Retinal pigment epithelial cell (primary cell): Measurements from ENCODE around the gene DENND6B.
A peak's percentile ranks its signal among the peaks of the same experiment; 100 is the strongest.
"Not testable (repeated sequence)": the region's sequence is repeated elsewhere in the genome, so short reads cannot be mapped to it uniquely, and the experiment has no call there.

Source experiments
- DNase-seq: peaks from one replicate; pipeline ENCODE4 v3.0.0-alpha.2; 2010; ENCODE audit warnings: low read depth
- H3K4me3 ChIP-seq: 2 replicates; pipeline ENCODE4 v1.5.1; 2011; ENCODE audit warnings: mild to moderate bottlenecking, low read length, control low read depth, moderate library complexity
- TF ChIP-seq, protein P1 (sequence below): conservative IDR thresholded peaks from 2 replicates; pipeline ENCODE4 v1.5.1; 2011; ENCODE audit warnings: low read depth, low read length, control low read depth, inconsistent platforms

Gene DENND6B

DNA sequence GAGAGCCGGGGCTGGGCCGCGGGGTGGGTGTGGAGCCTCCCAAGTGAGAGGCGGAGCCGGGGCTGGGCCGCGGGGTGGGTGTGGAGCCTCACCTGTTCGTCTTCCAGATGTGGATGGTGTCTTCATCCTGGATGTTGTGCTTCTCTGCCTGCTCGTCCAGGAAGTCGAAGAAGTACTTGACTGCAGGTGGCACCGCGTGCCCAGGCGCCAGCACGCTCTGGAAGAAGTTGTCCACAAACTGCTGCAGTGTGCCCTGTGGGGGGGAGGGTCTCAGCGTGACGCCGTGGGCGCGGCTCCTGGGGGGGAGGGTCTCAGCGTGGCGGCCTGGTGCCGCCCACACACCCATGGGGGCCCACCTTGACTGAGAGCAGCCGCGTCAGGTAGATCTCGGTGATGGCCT, 49.1 kb downstream of the DENND6B start:
- DNase-seq = no peak
- TF ChIP-seq, protein P1, sequence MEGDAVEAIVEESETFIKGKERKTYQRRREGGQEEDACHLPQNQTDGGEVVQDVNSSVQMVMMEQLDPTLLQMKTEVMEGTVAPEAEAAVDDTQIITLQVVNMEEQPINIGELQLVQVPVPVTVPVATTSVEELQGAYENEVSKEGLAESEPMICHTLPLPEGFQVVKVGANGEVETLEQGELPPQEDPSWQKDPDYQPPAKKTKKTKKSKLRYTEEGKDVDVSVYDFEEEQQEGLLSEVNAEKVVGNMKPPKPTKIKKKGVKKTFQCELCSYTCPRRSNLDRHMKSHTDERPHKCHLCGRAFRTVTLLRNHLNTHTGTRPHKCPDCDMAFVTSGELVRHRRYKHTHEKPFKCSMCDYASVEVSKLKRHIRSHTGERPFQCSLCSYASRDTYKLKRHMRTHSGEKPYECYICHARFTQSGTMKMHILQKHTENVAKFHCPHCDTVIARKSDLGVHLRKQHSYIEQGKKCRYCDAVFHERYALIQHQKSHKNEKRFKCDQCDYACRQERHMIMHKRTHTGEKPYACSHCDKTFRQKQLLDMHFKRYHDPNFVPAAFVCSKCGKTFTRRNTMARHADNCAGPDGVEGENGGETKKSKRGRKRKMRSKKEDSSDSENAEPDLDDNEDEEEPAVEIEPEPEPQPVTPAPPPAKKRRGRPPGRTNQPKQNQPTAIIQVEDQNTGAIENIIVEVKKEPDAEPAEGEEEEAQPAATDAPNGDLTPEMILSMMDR = no peak
- no peak overlapping the region for H3K4me3 ChIP-seq

DNA sequence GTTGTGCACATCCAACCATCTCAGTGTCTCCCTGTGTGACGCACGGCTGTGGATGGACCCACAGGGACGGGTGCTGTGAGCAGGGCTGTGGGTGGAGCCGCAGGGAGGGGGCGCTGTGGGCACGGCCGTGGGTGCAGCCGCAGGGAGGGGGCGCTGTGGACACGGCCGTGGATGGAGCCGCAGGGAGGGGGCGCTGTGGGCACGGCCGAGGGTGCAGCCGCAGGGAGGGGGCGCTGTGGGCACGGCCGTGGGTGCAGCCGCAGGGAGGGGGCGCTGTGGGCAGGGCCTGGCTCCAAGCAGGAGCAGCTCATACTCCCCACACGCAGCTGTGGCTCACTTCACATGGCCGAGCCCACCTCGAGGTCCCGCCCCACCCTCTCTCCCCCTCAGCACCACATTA, 50.7 kb downstream of the DENND6B start:
- TF ChIP-seq, protein P1 = peak; percentile 48
- no peak for DNase-seq
- H3K4me3 ChIP-seq = no peak overlapping the region

DNA sequence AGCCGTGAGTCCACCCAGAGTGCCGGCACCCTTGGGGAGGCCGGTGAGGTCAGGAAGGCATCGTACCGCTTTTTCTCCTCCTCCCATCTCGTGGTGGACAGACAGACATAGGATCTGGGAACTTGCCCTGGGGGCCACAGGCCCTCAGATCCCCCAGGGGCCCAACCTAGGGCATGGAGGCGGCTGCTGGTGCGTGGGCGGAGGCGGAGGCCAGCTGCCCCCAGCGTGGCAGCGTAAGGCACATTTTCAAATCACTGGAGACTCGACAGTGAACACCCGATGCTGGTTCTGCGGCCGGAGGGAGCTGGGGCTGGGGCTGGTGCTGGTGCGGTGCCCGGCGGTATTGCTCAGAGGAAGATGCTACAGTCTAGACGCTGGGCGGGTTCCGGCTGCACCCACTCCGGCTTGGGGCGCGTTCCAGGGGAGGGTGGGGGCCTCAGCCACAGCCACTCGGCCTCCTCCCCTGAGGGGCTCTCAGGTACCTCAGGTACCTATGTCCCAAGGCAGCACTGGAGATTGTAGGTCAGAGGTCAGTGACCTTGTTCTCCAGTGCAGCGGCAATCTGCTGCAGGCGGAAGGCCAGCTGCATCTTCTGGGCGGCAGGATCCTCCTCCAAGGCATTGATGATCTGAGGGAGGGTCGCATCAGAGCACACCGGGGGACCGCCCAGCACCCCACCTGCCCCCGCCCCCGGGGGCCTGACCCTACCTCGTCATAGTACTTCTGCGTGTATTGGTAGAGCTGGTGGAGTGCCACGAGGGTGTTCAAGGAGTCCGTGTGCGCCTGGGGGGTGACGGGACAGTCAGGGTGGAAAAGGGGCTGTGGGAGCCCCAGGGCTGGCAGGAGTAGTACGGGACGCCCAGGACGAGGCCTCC, 51.4 kb downstream of the DENND6B start:
- DNase-seq = no peak
- TF ChIP-seq, protein P1 = no peak
- H3K4me3 ChIP-seq = no peak overlapping the region

DNA sequence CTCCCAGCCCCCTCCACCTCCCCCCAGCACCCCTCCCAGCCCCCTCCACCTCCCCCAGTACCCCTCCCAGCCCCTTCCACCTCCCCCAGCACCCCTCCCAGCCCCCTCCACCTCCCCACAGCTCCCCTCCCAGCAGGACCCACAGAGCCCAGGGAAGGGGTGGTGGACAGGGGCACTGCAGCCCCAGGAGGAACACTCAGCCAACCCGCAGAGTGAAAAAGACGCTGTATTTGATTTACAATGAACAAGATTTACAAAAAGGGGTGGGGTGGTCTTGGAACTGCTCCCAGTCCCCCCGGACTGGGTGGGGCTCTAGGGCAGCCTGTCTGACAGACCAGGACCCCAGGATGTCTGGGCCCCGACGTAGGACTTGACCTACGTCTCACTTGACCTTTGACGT, 52.0 kb downstream of the DENND6B start:
- TF ChIP-seq, protein P1 = no peak
- H3K4me3 ChIP-seq = no peak overlapping the region
- no peak for DNase-seq

DNA sequence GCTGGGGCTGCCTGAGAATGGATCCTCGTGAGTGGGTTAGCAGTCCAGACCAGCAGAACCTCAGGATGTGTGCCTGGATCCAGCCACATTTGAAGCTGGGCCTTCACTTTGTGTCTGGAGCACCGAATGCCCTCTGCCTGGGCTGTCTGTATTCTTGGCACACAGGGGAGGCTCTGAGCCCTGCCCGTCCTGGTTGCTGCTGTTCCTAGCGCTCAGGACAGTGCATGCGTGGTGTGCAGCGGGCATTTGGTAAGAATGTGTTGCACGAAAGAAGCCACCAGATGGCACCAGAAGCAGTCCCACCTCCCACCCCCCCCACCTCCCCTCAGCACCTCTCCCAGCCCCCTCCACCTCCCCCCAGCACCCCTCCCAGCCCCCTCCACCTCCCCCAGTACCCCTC, 52.5 kb downstream of the DENND6B start:
- H3K4me3 ChIP-seq = no peak overlapping the region
- no peak for DNase-seq
- TF ChIP-seq, protein P1 = peak; percentile 41

DNA sequence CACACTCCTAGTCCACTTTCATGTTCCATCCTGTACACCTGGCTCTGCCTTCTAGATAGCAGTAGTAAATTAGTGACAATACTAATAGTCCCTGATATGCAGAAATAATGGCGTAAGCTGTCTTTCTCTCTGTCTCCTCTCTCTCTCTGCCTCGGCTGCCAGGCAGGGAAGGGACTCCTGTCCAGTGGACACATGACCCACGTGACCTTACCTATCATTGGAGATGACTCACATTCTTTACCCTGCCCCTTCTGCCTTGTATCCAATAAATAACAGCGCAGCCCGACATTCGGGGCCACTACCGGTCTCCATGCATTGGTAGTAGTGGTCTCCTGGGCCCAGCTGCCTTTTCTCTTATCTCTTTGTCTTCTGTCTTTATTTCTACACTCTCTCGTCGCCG, 53.0 kb downstream of the DENND6B start:
- H3K4me3 ChIP-seq, DNase-seq: not testable (repeated sequence)

DNA sequence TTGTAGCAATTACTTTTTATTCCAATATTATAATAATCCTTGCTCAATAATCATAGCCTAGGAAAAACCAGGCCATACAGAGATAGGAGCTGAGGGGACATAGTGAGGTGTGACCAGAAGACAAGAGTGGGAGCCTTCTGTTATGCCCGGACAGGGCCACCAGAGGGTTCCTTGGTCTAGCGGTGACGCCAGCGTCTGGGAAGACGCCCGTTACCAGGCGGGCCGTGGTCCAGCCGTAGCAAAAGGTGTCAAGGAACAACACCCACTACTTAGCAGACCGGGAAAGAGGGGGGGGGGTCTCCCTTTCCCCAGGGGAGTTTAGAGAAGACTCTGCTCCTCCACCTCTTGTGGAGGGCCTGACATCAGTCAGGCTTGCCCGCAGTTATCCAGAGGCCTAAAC, 53.5 kb downstream of the DENND6B start:
- DNase-seq, H3K4me3 ChIP-seq: not testable (repeated sequence)

DNA sequence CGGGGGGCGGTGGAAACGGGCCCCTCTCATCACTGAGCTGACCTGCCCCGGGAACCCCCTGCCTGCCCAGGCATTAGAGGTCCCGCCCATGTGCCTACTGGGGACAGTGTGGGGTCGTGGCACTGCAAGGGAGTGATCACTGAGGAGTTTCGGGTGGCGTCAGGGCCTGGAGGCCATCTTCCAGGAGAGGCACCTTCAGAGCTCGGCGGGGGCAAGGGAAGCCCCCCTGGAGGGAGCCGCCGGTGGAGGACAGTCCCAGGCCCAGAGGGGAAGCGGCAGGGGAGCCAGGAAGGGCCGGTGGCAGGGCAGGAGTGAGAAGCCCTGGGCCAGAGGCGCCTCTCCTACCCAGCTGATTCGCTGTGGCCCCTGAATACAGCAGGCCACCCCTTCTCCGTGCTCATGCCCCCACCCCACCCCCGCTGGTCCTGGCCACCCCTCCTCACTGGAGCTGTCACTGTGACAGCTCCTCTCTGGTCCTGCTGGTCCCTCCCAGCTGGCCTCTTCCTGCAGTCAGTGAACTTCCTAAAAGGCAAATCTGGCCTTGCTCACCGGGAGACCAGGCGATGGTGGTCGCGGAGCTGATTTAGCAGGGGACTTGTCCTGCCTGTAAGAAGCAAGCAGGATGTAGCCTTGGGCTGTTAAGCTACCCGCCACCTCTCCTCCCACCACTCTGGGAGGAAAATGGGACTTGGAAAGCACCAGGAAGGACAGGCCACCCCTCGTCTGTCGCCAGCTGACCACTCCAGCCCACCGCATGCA, 54.6 kb downstream of the DENND6B start:
- no peak overlapping the region for H3K4me3 ChIP-seq
- DNase-seq = no peak
- TF ChIP-seq, protein P1 = no peak
